Neural cell (in vitro differentiated cells): ENCODE measurements around the gene IP6K2. TPM values are rescaled to one million over a fixed set of nuclear protein-coding genes. Genes with fewer than 3 reads are reported as not detected.

Experiments used
- H2AFZ ChIP-seq: fragments of 200-600, 300-800 bp; sonication (generic), shearing (Covaris generic); 2 replicates; pipeline ENCODE4 v1.6.0; 2014; ENCODE audit warnings: low read depth, mild to moderate bottlenecking, antibody characterized with exemption, low read length, moderate library complexity
- H3F3A ChIP-seq: fragments of 200-600 bp; shearing (Covaris generic); 2 replicates; pipeline ENCODE4 v1.6.1; 2016; ENCODE audit warnings: mild to moderate bottlenecking, moderate library complexity, mixed read lengths, antibody characterized with exemption, low read length; ENCODE audit not compliant: insufficient read depth, poor library complexity, severe bottlenecking
- H3K27ac ChIP-seq: fragments of 200-600, 300-800 bp; sonication (generic), shearing (Covaris generic); 2 replicates; pipeline ENCODE4 v1.5.1; 2014; ENCODE audit warnings: mild to moderate bottlenecking, low read length, moderate library complexity
- H3K27me3 ChIP-seq: fragments of 300-800, 200-600 bp; sonication (generic), shearing (Covaris generic); 2 replicates; pipeline ENCODE4 v1.6.0; 2014; ENCODE audit warnings: mild to moderate bottlenecking, low read depth, low read length, moderate library complexity; ENCODE audit not compliant: insufficient read depth
- H3K36me3 ChIP-seq: fragments of 300-800, 200-600 bp; sonication (generic), shearing (Covaris generic); 2 replicates; pipeline ENCODE4 v1.5.1; 2014; ENCODE audit warnings: mild to moderate bottlenecking, antibody characterized with exemption, low read length, moderate library complexity; ENCODE audit not compliant: insufficient read depth
- H3K4me2 ChIP-seq: fragments of 300-800, 200-600 bp; sonication (generic), shearing (Covaris generic); 2 replicates; pipeline ENCODE4 v1.6.0; 2014; ENCODE audit warnings: mild to moderate bottlenecking, low read length
- H3K4me3 ChIP-seq: fragments of 300-800, 200-600 bp; sonication (generic), shearing (Covaris generic); 2 replicates; pipeline ENCODE4 v1.5.1; 2014; ENCODE audit warnings: mild to moderate bottlenecking, low read length, moderate library complexity
- H3K79me2 ChIP-seq: fragments of 200-600 bp; shearing (Covaris generic); replicated peaks from 2 replicates; pipeline ENCODE4 v1.6.0; 2014; ENCODE audit warnings: mild to moderate bottlenecking, low read length, moderate library complexity; ENCODE audit not compliant: insufficient read depth
- H3K9ac ChIP-seq: fragments of 300-800, 200-600 bp; sonication (generic), shearing (Covaris generic); 2 replicates; pipeline ENCODE4 v1.6.1; 2016; ENCODE audit warnings: mild to moderate bottlenecking, low read length, mixed read lengths
- H3K9me2 ChIP-seq: fragments of 200-600 bp; shearing (Covaris generic); 2 replicates; pipeline ENCODE4 v1.6.1; 2016; ENCODE audit warnings: mild to moderate bottlenecking, low read length, mixed read lengths; ENCODE audit not compliant: insufficient read depth
- H3K9me3 ChIP-seq: fragments of 200-600, 300-800 bp; sonication (generic), shearing (Covaris generic); 2 replicates; pipeline ENCODE4 v1.6.1; 2016; ENCODE audit warnings: mild to moderate bottlenecking, mixed run types, low read length, moderate library complexity, mixed read lengths
- H4K20me1 ChIP-seq: fragments of 200-600 bp; shearing (Covaris generic); 2 replicates; pipeline ENCODE4 v1.6.1; 2016; ENCODE audit warnings: mild to moderate bottlenecking, mixed run types; ENCODE audit not compliant: insufficient read depth
- EP300 ChIP-seq: fragments of 450-650 bp; conservative IDR thresholded peaks from 2 replicates; pipeline ENCODE4 v1.6.1; 2014; ENCODE audit warnings: antibody characterized with exemption, mild to moderate bottlenecking, moderate library complexity; ENCODE audit not compliant: poor library complexity, severe bottlenecking
- EZH2 ChIP-seq: fragments of 200-600, 300-800 bp; shearing (Covaris generic), sonication (generic); IDR thresholded peaks from 2 replicates; pipeline ENCODE4 v1.6.1; 2014; ENCODE audit warnings: antibody characterized with exemption, low read length, borderline replicate concordance, mild to moderate bottlenecking; ENCODE audit not compliant: insufficient read depth, poor library complexity, severe bottlenecking
- MXI1 ChIP-seq: fragments of 450-650 bp; conservative IDR thresholded peaks from 2 replicates; pipeline ENCODE4 v1.6.1; 2014; ENCODE audit warnings: antibody characterized with exemption, mild to moderate bottlenecking; ENCODE audit not compliant: poor library complexity, severe bottlenecking
- POLR2AphosphoS5 ChIP-seq: IDR thresholded peaks from 2 replicates; pipeline ENCODE4 v1.6.1; 2012
- RAD21 ChIP-seq: fragments of 450-650 bp; conservative IDR thresholded peaks from 2 replicates; pipeline ENCODE4 v1.6.1; 2014; ENCODE audit warnings: antibody characterized with exemption, mild to moderate bottlenecking, moderate library complexity
- SMC3 ChIP-seq: fragments of 450-650 bp; conservative IDR thresholded peaks from 2 replicates; pipeline ENCODE4 v1.6.1; 2014; ENCODE audit warnings: antibody characterized with exemption, mild to moderate bottlenecking, moderate library complexity; ENCODE audit not compliant: poor library complexity
- TAF1 ChIP-seq: IDR thresholded peaks from 2 replicates; pipeline ENCODE4 v1.6.1; 2012; ENCODE audit warnings: low read depth
- polyA plus RNA-seq: library from polyadenylated mRNA; depleted of rRNA; stranded (reverse); fragments of >200 nt; gene quantifications from 2 replicates; pipeline ENCODE4 v1.2.3, GENCODE V29; 2014
- TF ChIP-seq, protein P1 (sequence below): IDR thresholded peaks from 2 replicates; pipeline ENCODE4 v1.6.1; 2012; ENCODE audit warnings: borderline replicate concordance
- TF ChIP-seq, protein P2 (sequence below): fragments of 450-650 bp; IDR thresholded peaks from 2 replicates; pipeline ENCODE4 v1.5.1; 2014; ENCODE audit warnings: antibody characterized with exemption, mild to moderate bottlenecking, moderate library complexity; ENCODE audit not compliant: poor library complexity, severe bottlenecking

Gene IP6K2
- polyA plus RNA-seq, 1 donor from 2014 or later = 480 TPM

DNA sequence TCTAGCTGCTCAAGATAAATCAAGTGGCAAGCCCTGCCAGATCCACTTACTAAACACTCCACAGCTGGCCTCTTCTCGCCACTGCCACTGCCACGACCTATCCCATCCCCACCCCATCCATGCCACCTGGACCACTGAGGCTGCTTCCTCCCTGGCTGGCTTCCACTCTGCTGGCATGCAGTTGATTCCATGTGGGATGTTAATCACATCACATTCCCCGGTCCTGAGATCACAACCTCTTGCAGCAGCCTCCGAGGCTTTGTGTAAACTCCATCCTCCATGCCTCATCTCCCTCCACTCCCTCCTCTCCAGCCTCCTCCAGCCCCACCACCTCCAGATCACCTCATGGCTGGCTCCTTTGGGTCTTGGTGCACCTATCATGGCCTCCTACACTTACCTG is 39.0 kb downstream of the IP6K2 start:
- Histone ChIP-seq H3K9me3 (no peaks in the 10 kb centered on the region), H4K20me1 (no peaks in the 10 kb centered on the region), H3K27me3 (no peaks in the 10 kb centered on the region), H3K4me3 (no peak overlapping the region), H3K79me2 (no peaks in the 10 kb centered on the region), H3K27ac (no peak overlapping the region), H3K9ac (no peak overlapping the region), H3F3A (no peaks in the 10 kb centered on the region), H3K9me2 (no peaks in the 10 kb centered on the region), H3K4me2 (no peak overlapping the region), H2AFZ (no peak overlapping the region), H3K36me3 (peaks cover 14% of the 10 kb centered on the region)
- no peak for TF ChIP-seq EP300
- TF ChIP-seq RAD21 = no peak
- TF ChIP-seq, protein P1, sequence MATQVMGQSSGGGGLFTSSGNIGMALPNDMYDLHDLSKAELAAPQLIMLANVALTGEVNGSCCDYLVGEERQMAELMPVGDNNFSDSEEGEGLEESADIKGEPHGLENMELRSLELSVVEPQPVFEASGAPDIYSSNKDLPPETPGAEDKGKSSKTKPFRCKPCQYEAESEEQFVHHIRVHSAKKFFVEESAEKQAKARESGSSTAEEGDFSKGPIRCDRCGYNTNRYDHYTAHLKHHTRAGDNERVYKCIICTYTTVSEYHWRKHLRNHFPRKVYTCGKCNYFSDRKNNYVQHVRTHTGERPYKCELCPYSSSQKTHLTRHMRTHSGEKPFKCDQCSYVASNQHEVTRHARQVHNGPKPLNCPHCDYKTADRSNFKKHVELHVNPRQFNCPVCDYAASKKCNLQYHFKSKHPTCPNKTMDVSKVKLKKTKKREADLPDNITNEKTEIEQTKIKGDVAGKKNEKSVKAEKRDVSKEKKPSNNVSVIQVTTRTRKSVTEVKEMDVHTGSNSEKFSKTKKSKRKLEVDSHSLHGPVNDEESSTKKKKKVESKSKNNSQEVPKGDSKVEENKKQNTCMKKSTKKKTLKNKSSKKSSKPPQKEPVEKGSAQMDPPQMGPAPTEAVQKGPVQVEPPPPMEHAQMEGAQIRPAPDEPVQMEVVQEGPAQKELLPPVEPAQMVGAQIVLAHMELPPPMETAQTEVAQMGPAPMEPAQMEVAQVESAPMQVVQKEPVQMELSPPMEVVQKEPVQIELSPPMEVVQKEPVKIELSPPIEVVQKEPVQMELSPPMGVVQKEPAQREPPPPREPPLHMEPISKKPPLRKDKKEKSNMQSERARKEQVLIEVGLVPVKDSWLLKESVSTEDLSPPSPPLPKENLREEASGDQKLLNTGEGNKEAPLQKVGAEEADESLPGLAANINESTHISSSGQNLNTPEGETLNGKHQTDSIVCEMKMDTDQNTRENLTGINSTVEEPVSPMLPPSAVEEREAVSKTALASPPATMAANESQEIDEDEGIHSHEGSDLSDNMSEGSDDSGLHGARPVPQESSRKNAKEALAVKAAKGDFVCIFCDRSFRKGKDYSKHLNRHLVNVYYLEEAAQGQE = no peak
- TF ChIP-seq SMC3 = no peak
- TF ChIP-seq TAF1 = no peak
- no peak for TF ChIP-seq MXI1
- TF ChIP-seq, protein P2, sequence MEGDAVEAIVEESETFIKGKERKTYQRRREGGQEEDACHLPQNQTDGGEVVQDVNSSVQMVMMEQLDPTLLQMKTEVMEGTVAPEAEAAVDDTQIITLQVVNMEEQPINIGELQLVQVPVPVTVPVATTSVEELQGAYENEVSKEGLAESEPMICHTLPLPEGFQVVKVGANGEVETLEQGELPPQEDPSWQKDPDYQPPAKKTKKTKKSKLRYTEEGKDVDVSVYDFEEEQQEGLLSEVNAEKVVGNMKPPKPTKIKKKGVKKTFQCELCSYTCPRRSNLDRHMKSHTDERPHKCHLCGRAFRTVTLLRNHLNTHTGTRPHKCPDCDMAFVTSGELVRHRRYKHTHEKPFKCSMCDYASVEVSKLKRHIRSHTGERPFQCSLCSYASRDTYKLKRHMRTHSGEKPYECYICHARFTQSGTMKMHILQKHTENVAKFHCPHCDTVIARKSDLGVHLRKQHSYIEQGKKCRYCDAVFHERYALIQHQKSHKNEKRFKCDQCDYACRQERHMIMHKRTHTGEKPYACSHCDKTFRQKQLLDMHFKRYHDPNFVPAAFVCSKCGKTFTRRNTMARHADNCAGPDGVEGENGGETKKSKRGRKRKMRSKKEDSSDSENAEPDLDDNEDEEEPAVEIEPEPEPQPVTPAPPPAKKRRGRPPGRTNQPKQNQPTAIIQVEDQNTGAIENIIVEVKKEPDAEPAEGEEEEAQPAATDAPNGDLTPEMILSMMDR = no peak
- TF ChIP-seq EZH2 = no peak
- no peak for TF ChIP-seq POLR2AphosphoS5

- Histone ChIP-seq H3K79me2 (no peaks in the 10 kb centered on the region), H3K27me3 (no peaks in the 10 kb centered on the region), H3K9me3 (no peaks in the 10 kb centered on the region), H3F3A (no peaks in the 10 kb centered on the region), H4K20me1 (no peaks in the 10 kb centered on the region), H3K4me3 (no peak overlapping the region), H3K4me2 (no peak overlapping the region), H3K9me2 (no peaks in the 10 kb centered on the region), H3K36me3 (peaks cover 5% of the 10 kb centered on the region), H2AFZ (no peak overlapping the region), H3K27ac (no peak overlapping the region), H3K9ac (no peak overlapping the region)
- TF ChIP-seq, protein P2 = no peak
- TF ChIP-seq MXI1 (no peak), SMC3 (no peak), RAD21 (no peak), EP300 (no peak), TAF1 (no peak), EZH2 (no peak), POLR2AphosphoS5 (no peak)
- TF ChIP-seq, protein P1 = no peak
These were observed 42.5 kb downstream of the IP6K2 start for GRCh38 chr3:48674505-48674904.
